ENCODE measurements around the gene MRPS18C. TPM values are rescaled to one million over a fixed set of nuclear protein-coding genes. Genes with fewer than 3 reads are reported as not detected.

Gene MRPS18C
- total RNA-seq, 1 donor from 2014 or later = 83.9 TPM

DNA sequence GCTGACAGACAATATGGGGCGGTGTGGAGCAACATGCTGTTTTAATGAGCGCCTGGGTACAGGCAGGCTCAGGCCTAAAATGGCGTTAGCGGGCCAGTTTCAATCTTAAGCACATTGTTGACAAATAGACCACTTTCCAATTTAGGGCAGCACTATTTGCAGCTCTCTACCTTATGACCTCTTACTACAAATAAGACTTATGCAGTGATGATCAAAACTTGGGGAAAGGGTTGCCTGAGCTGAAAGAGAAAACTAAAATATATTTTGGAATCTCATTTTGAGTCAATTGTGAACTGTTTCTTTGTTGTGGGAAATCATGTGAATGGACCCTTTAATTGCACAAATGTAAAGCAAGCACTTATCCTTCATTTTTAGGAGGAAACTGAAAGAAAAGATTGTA is 54.6 kb downstream of the MRPS18C start:
- Mint-ChIP-seq H3K4me1 (peaks cover 4% of the 10 kb centered on the region), H3K27ac (no peak overlapping the region), H3K36me3 (ENCODE audit: low read depth) (no peaks in the 10 kb centered on the region), H3K9me3 (no peaks in the 10 kb centered on the region), H3K4me3 (no peak overlapping the region), H3K27me3 (peaks cover 3% of the 10 kb centered on the region)
- no peak for DNase-seq
- intact Hi-C loops (cut with micrococcal nuclease) = no loop called here

Other genes with a start within 250 kb of the MRPS18C start
- 20.5 and 20.7 TPM in 2 replicates for gene COQ2, start 171.3 kb upstream of the MRPS18C start, total RNA-seq
- 17.7 and 19.8 TPM in 2 replicates for gene HPSE, start 121.2 kb upstream of the MRPS18C start, total RNA-seq
- gene HELQ, start 235 bp upstream of the MRPS18C start, total RNA-seq = 9.1 and 11.4 TPM in 2 replicates
- gene ABRAXAS1, start 29.0 kb downstream of the MRPS18C start, total RNA-seq = 10.4 and 12.0 TPM in 2 replicates
- 3.6 and 3.7 TPM in 2 replicates for gene GPAT3, start 80.0 kb downstream of the MRPS18C start, total RNA-seq